GM18505 (cell line): ENCODE results near the gene IL24.
"Not testable (repeated sequence)": the region's sequence is repeated elsewhere in the genome, so short reads cannot be mapped to it uniquely, and the experiment has no call there.

ENCODE experiments used
- ATAC-seq: cut with Tn5 transposase; IDR thresholded peaks from one replicate; pipeline ENCODE4 v1.9.1; 2021; ENCODE audit not compliant: unreplicated experiment
- POLR2A ChIP-seq: IDR thresholded peaks from 4 replicates; pipeline ENCODE4 v1.6.1; 2011; ENCODE audit warnings: borderline replicate concordance; ENCODE audit not compliant: insufficient read depth, insufficient read length; ENCODE audit errors: extremely low read depth

Gene IL24, protein sequence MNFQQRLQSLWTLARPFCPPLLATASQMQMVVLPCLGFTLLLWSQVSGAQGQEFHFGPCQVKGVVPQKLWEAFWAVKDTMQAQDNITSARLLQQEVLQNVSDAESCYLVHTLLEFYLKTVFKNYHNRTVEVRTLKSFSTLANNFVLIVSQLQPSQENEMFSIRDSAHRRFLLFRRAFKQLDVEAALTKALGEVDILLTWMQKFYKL

DNA sequence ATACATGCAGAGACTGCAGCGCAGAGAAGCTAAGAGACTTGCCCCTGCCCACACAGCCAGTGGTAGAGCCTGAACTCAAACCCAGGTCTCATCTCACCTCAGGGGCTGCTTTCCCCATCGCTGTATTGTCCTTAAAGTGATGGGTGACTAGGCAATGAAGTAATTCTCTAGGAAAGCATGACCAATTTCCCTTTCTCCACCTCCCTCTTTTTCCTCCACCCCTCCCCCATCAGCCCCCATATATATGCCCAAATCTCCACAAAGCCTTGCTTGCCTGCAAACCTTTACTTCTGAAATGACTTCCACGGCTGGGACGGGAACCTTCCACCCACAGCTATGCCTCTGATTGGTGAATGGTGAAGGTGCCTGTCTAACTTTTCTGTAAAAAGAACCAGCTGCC is at the start of gene IL24:
Gene IL24 (plus strand): TSS at position 269 of the 400 bp plus-strand sequence. CDS start 390 bp downstream, outside the sequence.
- ATAC-seq = no peak
- TF ChIP-seq POLR2A = no peak

DNA sequence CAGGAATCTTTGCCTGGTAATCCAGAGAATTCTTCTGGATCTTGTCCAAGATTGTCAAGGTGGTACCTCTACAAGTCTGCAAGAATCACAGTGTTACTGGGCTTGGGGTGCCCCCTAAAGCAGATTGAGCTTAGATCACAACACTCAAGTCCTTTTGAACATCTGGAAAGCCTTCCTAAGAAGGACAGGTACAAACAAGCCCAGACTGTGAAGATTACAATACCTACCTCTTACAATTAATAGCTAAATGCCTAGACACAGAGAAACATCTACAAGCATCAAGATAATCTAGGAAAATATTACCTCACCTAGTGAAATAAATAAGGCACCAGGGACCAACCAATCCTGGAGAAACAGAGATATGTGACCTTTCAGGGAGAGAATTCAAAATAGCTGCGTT is 49.3 kb upstream of the IL24 start:
- no peak for ATAC-seq
- TF ChIP-seq POLR2A = no peak

DNA sequence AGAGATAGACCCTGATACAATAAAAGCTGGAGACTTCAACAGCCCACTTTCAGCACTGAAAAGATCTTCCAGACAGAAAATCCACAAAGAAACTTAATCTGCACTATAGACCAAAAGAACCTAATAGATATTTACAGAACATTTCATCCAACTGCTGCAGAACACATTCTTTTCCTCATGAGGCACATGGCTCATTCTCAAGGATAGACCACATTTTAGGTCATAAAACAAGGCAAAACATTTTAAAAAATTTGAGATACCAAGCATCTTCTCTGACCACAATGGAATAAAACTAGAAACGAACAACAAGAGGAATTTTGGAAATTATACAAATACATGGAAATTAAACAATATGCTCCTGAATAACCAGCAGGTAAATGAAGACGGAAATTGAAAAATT is 46.8 kb upstream of the IL24 start:
- no peak for ATAC-seq
- TF ChIP-seq POLR2A = no peak

GRCh38 chr1:206851341-206852010 is 45.8 kb upstream of the IL24 start:
- no peak for ATAC-seq
- no peak for TF ChIP-seq POLR2A

DNA sequence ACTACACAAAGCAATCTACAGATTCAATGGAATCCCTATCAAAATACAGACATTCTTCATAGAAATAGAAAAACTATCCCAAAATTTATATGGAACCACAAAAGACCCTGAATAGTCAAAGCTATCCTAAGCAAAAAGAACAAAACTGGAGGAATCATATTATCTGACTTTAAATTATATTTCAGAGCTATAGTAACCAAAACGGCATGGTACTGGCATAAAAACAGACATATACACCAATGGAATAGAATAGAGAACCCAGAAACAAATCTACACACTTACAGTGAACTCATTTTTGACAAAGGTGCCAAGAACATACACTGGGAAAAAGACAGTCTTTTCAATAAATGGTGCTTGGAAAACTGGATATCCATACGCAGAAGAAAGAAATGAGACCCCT is 44.6 kb upstream of the IL24 start:
- ATAC-seq = not testable (repeated sequence)

- not testable (repeated sequence) for ATAC-seq
Observed at GRCh38 chr1:206853696-206854095, 43.5 kb upstream of the IL24 start.

- no peak for TF ChIP-seq POLR2A
- no peak for ATAC-seq
Observed at GRCh38 chr1:206854401-206855129, 42.7 kb upstream of the IL24 start.

GRCh38 chr1:206855859-206856258 is 41.4 kb upstream of the IL24 start:
- no peak for TF ChIP-seq POLR2A
- ATAC-seq = no peak

DNA sequence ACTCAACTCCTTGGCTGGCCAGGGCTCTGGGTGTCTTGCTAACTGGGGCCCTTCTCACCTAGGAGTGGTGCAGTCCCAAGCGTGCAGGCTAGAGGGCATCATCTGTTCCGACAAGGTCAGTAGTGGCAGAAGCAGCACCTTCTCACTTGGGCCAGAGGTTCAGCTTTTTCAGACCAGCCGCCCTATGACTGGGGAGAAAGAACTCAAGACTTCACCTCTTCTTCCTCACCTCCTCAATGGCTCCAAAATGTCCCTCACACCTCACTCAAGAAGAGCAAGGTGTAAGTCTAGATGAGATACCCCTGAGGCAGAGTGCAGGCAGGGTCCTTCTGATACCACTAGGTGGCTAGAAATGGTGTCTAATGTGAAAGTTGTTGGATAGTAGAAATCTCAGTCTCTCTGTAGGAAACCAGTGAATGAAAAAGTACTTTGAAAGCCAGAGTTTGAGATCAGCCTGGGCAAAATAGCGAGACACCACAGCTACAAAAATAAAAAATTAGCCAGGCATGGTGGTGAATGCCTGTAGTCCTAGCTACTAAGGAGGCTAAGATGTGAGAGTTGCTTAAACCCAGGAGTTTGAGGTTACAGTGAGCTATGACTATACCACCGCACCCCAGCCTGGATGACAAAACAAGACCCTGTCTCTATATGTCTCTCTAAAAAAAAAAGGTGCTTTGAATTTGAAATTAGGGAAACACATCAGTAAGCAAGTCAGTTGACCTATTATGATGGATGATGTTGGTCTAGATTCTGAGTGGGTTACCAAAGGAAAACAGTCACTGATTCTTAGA is 40.4 kb upstream of the IL24 start:
- no peak for ATAC-seq
- no peak for TF ChIP-seq POLR2A

GRCh38 chr1:206859082-206859521 is 38.1 kb upstream of the IL24 start:
- no peak for ATAC-seq
- no peak for TF ChIP-seq POLR2A

GRCh38 chr1:206860165-206860564 is 37.1 kb upstream of the IL24 start:
- ATAC-seq = no peak
- no peak for TF ChIP-seq POLR2A

GRCh38 chr1:206863266-206863665 is 34.0 kb upstream of the IL24 start:
- ATAC-seq = no peak
- TF ChIP-seq POLR2A = no peak

- ATAC-seq = no peak
- TF ChIP-seq POLR2A = no peak
Observed at GRCh38 chr1:206864939-206865671, 32.1 kb upstream of the IL24 start, which contains the start of gene IL20. Gene IL20, plus strand, starts transcription at chr1:206865623. Its CDS starts 230 bp downstream, at chr1:206865853.

- no peak for TF ChIP-seq POLR2A
- no peak for ATAC-seq
Observed at GRCh38 chr1:206866062-206866461, 31.2 kb upstream of the IL24 start.
